Measurements from ENCODE around the gene RTN4RL1.

GRCh38 chr17:1949754-1950153 lies 75.4 kb downstream of the RTN4RL1 start:
- TF ChIP-seq CTCF (IDR thresholded peaks at IDR 0.05) = no peak
- TF ChIP-seq POLR2AphosphoS5 (IDR thresholded peaks at IDR 0.05; ENCODE audit: low read depth, low read length) = no peak
- TF ChIP-seq REST (IDR thresholded peaks at IDR 0.05; ENCODE audit: insufficient read depth in 1 of 2, low read depth in 2 of 2, low read length in 1 of 2) = no peak
- TF ChIP-seq SIN3A (IDR thresholded peaks at IDR 0.05; ENCODE audit: borderline replicate concordance, insufficient read depth, low read depth, low read length) = no peak
- TF ChIP-seq TCF7L2 (IDR thresholded peaks at IDR 0.05; ENCODE audit: low read depth, low read length) = no peak

All from Panc1 (cell line).